HPDE6-E6E7 (cell line): ENCODE data around the gene TIMMDC1.
"Not testable (repeated sequence)": the region's sequence is repeated elsewhere in the genome, so short reads cannot be mapped to it uniquely, and the experiment has no call there.

ENCODE experiments used
- DNase-seq: peaks from one replicate; pipeline ENCODE4 v3.0.0; 2011; ENCODE audit warnings: missing footprints; ENCODE audit errors: extremely low spot score

Gene TIMMDC1

DNA sequence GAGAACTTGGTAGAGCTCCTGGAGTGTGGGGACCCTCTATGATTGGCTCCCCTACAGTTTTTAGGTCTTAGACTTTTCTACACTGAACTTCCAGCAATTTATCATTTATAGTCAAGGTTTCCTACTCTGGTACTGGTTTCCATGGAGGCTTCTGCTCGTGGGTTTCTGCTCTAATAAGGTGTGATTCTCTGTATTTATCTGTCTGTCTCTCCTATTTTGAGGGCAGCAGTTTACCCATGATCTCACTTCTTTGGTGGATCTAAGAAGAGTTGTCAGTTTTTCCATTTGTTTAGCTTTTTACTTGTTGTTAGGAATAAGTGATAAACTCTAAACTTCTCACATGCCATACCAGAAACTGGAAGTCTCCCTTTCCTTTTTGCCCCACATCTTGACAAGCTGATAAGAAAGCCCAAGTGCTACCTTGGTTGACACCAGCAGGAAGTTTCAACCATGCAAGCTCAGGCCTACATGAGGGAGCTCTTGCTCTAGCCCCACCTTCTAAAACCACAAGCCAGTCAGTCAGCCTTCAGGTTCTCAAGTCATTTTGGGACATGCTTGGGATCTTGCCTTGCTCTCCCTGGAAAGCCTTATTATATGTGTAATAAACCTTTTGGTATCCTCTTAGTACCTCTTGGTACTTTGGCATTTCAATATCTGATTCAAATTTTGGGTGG, 10.0 kb downstream of the TIMMDC1 start:
- no peak for DNase-seq

DNA sequence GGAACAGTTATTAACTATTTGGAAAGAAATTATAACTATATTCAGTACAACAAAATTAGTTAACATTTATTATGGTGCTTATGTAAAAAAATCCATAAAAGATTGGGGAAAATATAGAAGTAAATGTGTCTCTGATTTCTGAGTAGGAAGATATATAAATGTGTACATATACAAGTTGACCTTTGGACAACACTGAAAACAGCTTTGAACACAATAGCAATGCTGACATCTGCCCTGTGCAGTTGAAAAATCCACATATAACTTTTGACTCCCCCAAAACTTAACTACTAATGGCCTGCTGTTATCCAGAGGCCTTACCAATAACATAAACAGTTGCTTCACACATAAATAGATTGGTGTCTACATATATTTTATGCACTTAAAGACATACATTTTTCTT, 12.3 kb downstream of the TIMMDC1 start:
- no peak for DNase-seq

DNA sequence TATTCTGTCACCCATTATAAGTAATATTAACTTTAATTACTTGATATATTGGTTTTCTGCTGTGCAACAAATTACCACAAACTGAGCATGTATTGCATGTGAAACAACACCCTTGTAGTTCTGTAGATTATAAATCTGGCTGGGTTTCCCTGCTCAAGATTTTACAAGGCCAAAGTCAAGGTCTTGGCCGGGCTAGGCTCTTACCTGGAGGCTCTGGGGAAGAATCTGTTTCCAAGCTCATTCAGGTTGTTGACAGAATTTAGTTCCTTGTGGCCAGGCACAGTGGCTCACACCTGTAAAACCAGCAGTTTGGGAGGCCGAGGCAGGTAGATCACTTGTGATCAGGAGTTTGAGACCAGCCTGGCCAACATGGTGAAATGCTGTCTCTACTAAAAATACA, 16.3 kb downstream of the TIMMDC1 start:
- DNase-seq, result no peak

DNA sequence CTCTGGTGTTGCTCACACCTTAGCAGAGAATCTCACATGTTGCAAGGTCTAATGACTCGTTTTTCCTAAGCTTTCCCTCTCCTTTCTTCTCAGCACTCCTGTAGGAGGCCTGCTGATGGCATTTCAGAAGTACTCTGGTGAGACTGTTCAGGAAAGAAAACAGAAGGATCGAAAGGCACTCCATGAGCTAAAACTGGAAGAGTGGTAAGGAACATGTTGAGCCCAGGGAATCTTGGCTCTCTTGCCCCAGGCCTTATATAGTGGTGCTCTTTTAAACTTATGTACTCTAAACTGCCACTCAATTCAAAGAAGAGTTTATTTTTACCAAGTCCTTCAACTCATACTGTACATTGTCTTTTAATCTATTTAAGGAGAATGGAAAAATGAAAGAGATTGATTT, 18.8 kb downstream of the TIMMDC1 start:
- no peak for DNase-seq

DNA sequence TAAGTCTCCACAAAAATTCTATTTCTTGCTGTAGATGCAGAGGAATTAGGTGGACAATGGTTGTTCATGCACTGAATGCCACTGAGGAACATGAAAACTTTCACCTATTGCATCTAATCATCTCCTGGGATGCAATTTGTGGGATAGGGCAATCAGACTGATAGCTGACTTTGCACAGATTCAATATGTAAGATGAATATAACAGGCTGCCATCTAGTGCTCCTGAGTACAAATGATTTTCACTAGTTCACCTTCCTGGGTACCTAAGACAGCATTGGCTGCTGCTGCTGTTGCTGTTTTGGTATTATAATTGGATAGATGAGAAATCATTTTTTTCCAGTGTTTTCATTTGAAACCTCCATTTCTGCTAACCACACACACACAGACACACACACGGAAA, 19.7 kb downstream of the TIMMDC1 start:
- DNase-seq, result no peak

DNA sequence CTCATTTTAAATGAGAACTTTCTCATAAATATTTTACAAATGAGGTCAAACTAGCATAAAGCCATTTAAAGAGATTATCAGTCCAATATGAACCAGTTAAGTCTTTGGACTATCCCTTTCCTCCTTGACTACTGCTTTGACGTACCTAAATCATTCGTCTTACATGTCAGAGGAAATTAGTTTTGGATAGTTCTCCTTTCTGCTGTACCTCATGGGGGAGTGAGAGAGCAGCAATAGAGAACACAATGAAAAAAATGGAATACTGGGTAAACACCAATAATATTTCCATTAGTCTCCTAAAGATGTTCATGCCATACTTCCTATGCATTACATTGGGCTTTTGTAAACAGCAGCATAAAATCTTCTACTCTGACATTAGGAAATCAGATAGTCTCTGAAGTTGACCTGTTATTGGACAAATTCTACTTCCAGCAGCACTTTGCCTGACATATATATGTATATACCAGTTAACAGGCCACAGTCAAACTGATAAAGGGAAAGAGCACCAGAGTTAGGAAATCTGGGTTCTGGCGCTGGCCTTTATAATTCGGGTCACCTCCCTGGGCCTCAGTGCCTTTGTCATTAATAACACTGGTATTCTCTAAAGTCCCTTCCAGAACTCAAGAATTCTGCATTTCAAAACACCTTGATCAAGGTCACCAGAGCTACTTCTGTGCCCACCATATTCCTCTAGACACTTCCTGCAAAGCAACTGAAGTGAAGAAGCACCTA, 26.8 kb downstream of the TIMMDC1 start:
- no peak for DNase-seq

DNA sequence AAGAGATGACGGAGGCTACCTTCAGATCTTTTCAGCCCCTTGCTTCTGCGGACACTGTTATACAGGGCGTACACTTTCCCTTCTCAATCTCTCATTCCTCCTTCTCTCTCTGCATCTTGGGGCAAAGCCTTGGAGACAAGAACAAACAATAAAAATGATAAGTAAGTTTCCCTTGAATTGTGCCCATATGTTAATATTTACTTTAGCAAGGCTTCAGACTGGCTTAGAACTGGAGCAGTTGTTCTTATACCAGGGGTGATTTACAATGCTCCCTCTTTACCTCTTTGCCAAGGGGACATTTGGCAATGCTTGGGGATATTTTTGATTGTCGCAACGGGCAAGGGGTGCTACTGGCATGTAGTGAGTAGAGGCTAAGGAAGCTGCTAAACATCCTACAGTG, 29.4 kb downstream of the TIMMDC1 start:
- DNase-seq, result no peak

DNA sequence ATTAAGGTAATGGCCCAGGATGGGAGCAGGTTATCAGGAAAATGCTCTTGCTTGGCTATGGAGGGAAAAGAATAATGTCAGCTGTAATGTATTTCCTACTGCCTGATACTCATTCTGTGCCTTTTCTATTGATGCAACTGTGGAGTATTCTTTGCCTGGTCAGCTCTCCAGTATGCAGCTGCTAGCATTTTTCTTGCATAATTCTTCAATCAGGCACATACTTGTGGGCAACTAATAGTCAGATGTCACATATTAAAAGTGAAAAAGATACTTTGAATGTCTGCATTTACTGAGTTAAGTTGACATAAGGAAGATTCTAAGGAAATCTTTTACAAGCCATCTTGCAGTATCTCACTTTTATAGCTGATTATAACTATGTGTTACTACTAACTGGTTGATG, 31.5 kb downstream of the TIMMDC1 start:
- DNase-seq, result no peak

DNA sequence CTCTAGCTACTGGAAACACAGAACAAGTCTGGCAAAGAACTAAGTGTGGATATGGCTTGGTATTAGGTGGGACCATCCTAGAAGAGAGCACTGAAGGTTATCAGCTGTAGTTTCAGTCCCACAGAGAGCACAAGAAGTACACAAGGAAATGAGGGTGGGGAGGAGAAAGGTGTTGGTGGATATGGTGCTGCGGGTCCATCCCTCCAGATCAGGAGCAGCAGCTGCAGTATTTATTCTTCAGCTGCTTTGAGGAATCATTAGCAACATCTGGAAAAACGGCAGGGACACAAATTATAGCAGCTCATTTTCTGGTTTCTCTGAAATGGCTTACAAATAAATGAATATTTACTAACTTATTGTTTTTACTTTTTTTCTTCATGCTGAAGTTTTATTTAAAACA, 32.1 kb downstream of the TIMMDC1 start:
- DNase-seq, result no peak

DNA sequence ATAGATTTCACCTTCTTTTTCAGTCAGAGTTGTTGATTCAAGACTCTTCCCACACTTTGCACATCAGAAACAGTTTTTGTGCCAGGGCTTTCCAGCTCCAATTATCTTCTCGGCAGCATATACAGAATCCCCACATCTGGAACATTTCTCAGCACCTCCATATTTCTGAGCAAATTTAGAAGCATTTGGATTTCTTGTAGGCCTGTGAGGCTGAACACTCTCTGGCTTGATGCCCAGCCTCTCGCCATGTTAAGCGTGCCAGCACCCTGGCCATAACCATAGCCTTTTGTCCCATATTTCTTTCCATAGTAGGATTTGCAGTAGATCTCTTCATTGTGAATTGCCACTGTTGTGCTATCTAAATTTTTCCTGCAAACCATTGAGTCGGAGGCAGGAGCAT, 32.8 kb downstream of the TIMMDC1 start:
- no peak for DNase-seq

DNA sequence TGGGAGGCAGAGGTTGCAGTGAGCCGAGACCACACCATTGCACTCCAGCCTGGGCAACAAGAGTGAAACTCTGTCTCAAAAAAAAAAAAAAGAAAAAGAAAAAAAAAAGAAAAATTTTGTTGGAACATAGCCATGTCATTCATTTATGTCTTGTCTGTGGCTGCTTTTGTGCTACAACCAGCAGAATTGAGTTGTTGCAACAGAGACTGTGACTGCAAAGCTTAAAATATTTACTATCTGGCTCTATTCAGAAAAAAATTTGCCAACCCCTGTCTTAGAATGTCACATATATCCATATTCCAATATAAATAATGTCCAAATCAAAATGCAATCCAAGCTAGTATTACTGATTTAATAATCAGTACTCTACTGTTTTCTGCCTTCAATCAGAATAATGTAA, 35.9 kb downstream of the TIMMDC1 start:
- DNase-seq, result no peak

DNA sequence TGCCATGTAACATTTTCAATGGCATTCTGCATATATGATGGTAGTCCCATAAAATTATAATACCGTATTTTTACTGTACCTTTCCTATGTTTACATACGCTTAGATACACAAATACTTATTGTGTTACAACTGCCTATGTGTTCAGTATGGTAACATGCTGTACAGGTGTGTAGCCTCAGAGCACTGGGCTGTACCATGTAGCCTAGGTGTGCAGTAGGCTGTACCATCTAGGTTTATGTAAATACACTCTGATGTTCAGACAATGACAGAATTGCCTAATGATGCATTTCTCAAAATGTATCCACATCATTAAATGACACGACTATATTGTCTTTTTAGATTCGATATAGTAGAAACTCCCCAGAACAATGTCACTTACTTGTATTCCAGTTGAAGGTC, 38.4 kb downstream of the TIMMDC1 start:
- DNase-seq, result no peak

DNA sequence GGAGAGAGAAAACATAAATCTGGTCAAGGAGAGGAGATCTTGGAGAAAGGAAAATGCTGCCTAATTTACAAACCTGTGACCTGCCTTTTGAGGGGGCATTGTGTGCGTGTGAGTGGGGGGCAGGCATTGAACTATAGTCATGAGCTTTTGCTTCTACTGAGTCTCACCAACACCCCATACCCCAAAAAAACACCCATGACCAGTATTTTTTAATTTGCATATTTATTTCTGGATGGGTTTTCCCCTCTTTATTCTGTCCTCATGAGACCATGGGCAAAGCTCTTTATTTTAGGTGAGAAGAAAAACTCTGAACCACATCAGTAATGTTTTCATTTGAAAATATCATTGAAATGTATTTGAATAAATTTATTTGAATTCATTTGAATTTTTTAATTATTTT, 40.4 kb downstream of the TIMMDC1 start:
- DNase-seq, result no peak

DNA sequence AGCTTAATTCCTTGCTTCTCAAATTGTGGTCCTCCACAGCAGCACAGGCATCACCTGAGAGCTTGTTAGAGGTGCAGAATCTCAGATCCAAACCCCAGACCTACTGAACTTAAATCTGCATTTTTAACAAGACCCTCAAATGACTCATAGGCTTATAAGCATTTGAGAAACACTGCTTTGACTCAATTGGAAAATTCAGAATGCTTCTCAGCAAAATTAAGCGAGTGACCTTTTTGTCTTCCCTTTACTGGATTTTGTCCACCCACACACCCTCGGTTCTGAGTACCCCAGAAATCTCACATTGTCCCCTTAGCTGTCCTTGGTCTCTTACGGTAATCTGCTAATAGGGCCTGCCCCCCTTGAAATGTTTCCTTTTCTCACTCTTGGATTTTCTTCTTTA, 43.2 kb downstream of the TIMMDC1 start:
- DNase-seq, result no peak

DNA sequence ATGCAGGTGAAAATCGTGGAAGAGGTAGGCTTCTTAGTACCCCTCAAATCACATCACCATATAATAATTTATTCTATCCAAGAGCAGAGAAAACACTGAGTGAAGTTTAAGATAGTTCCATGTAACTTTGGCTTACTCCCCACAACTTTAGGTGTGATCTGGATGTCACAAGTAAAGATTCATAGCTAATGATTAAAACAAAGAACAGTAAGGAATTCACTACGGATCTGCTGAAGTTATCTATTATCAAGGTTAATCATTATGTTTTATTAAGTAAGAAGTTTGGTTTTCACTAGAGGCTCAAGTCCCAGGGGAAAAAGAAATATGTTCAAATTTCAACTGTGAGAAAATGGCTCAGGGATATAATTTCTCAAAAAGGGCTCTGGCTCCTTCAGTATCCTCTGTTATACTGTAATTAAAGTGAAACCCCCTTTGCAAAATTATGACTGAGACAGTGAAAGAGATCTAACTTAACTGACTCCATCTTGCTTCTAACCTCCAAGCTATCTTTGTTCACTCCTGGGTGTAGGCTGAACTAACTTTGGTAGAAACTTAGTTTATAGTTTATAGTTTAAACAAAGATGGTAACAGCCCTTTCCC, 43.9 kb downstream of the TIMMDC1 start:
- DNase-seq, result no peak

DNA sequence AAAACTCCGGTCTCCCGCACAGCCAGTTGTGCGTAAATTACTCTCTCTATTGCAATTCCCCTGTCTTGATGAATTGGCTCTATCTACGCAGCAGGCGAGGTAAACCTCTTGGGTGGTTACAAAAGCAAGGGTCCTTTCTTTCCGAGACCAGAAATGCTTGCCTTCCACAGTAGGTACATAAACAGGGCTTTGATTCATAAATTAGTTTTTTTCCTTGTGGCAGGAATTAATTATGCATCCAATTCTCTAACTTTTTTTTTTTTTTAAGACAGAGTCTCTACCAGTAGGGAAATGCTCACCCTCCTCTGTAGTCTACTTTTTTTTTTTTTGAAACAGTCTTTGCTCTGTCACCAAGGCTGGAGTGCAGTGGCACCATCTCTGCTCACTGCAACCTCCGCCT, 44.8 kb downstream of the TIMMDC1 start:
- DNase-seq, result no peak

DNA sequence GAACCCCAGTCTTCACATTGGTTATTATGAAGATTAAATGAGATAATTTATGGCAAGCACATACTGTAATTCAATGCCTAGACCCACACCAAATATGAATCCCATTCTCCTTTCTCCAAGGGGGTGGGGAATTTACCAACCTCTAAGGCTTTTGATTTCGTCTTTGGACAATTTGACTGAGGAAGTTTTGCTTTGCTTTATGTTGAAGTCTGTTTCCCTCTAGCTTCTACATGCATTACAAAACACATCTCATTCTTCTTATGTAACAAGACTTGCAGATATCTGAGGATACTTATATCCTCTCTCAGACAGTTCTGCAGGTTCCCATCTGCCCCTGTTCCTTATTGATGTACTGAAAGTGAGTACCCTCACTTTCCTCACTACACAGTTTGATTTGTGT, 48.9 kb downstream of the TIMMDC1 start:
- DNase-seq, result no peak

DNA sequence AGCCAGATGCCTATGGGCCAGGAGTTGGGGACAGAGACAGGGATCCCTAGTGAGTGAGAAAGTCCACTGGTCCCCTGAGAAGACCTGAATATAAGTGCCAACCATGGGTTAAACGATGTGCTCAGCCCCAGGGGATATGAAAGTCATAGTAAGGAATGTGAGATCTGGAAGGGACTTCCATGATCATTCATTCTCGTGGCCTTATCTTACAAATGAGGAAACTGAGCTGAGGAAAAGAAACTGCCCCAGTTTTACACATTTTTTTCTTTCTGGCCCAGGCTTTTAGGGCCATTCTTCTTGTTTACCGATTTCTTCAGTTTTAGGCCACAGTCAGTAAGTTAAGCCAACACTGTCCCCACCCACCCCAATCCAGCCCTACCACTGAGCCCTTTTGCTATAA, 50.0 kb downstream of the TIMMDC1 start:
- no peak for DNase-seq

DNA sequence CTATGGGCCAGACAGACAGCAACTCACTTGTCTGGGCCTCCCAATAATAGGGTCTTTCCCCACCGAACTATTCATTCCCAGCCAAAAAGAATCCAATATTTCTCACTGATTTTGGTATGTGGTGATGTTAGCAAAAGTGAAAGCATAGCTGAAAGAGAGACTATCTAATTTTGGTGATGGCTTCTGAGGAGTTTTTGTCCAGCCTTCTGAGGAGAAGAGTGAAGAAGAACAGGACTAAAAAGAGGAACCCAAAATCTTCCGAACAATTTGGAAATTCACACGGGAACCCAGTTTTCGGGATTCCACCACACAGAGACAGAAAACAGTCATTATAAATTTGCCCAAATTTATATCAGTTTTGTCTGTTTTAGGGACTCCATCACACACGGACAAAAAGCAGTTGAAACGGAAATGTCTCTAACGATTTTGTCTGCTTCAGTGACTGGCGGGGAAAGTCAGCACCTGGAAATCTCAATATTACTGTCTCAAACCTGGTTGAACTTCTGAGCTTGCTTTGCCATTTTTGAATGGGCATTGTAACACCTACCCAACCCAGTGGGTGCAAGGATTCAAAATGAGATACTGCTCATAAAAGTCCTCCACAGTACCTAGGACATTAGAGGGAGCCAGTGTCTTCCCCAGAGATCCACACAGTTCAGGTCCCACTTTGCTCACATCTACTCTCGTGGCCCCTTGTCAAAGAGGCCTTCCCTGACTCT, 52.0 kb downstream of the TIMMDC1 start:
- no peak for DNase-seq

DNA sequence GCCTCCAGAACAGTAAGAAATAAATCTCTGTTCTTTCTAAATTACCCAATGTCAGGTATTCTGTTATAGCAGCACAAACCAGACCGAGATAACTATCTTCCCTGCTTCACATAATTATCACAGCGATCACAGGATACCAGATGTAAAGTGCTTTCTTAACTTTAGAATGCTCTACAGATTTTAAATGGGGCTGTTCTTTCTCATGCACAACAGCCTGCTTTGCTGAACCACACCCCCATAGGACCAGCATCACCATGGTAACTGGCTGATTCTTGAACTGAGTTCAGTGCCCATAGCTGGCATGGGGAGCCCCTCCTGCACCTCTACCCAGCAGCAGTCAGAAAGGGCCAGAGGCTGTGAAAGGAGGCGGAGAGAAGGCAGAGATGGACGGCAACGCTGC, 53.3 kb downstream of the TIMMDC1 start:
- no peak for DNase-seq

DNA sequence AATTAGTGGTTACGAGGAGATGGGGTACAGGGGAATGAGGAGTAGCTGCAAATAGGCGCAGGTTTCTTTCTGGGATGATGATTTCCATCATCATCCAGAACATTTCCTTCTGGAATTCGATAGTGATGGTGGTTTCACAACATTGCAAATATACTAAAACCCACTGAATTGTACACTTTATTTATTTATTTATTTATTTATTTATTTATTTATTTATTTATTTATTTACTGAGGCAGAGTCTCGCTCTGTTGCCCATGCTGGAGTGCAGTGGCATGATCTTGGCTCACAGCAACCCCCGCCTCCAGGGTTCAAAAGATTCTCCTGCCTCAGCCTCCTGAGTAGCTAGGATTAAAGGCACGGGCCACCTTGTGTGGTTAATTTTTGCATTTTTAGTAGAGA, 54.6 kb downstream of the TIMMDC1 start:
- not testable (repeated sequence) for DNase-seq

DNA sequence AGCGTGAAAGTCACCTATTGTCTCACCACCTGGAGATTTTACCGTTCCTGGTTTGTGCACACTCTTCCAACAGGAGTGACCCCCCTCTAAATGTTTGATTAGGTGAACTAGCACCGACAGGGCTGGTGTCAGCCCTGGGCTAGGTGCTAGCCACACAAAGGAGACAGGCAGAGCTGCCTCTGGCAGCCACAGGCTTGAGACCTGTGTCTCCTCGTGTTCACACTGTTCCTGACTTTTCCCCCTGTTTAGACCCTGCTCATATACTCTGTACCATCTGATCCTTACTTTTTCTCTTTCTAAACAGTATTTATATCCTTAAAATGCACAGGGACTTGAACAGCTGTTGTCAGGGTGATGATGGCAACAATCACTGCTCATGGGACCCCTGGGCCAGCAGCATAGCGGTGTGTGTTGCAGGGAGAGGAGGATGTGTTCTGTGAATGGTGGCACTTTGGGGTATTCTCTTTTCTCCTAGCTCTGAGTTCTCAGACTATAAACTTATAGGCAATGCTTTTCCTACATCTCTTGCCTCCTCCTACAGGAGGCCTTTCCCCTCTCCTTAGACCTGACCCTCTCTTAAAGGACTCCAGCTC, 55.6 kb downstream of the TIMMDC1 start:
- DNase-seq, result no peak
